Naive thymus-derived CD4-positive, alpha-beta T cell (primary cell): ENCODE results near the gene ANKLE2. TPM values are rescaled to one million over a fixed set of nuclear protein-coding genes. Genes with fewer than 3 reads are reported as not detected.

Experiments
- ATAC-seq: fragments of 150-1000 bp; cut with Tn5 transposase; 2 replicates; pipeline ENCODE4 v1.10.0; 2021; ENCODE audit warnings: mild to moderate bottlenecking, moderate library complexity
- CTCF ChIA-PET: fragments of 350-600 bp; sonication (Branson Sonifier 250); formaldehyde crosslinking; loops from one replicate; lab custom pipeline; 2021; ENCODE audit warnings: antibody characterized with exemption; lab: Charles Lee
- POLR2A ChIA-PET: fragments of 350-600 bp; sonication (Branson Sonifier 250); formaldehyde crosslinking; loops from one replicate; lab custom pipeline; 2021; ENCODE audit warnings: antibody characterized with exemption, inconsistent platforms; lab: Charles Lee
- DNase-seq, 9 donors: peaks; one replicate each; pipeline versions ENCODE4 v3.0.0 to v3.0.0-alpha.2; 2020 to 2022; ENCODE audit warnings: mixed read lengths in 1 of 9
- H3K27ac ChIP-seq: one replicate; pipeline ENCODE4 v1.7.0; 2013; ENCODE audit warnings: mild to moderate bottlenecking, low read depth, low read length, moderate library complexity
- H3K27me3 ChIP-seq, 2 donors: one replicate each; pipeline ENCODE4 v1.7.0; 2013; ENCODE audit warnings: low read length in 2 of 2, mild to moderate bottlenecking in 2 of 2, moderate library complexity in 2 of 2; ENCODE audit not compliant: control insufficient read depth in 2 of 2, insufficient read depth in 2 of 2
- H3K36me3 ChIP-seq, 3 experiments: 1 replicate in 2 of 3; 2 replicates in 1 of 3; pipeline ENCODE4 v1.7.0; 2013; ENCODE audit warnings: low read length in 3 of 3, mild to moderate bottlenecking in 3 of 3, moderate library complexity in 1 of 3; ENCODE audit not compliant: insufficient read depth in 3 of 3, control insufficient read depth in 2 of 3
- H3K4me1 ChIP-seq, 2 donors: one replicate each; pipeline ENCODE4 v1.7.0; 2013; ENCODE audit warnings: low read length in 2 of 2, mild to moderate bottlenecking in 2 of 2, moderate library complexity in 1 of 2; ENCODE audit not compliant: control insufficient read depth in 2 of 2, insufficient read depth in 2 of 2
- H3K4me3 ChIP-seq: 2 replicates; pipeline ENCODE4 v1.7.0; 2013; ENCODE audit warnings: mild to moderate bottlenecking, low read length
- H3K9me3 ChIP-seq, 3 experiments: 1 replicate in 2 of 3; 2 replicates in 1 of 3; pipeline ENCODE4 v1.7.0; 2013; ENCODE audit warnings: low read length in 3 of 3; ENCODE audit not compliant: control insufficient read depth in 2 of 3
- H3K27ac Mint-ChIP-seq, 9 donors: one replicate each; pipeline ENCODE4 v1.8.0; 2020 to 2022; ENCODE audit warnings: mixed read lengths in 9 of 9, mild to moderate bottlenecking in 8 of 9, moderate library complexity in 5 of 9, inconsistent platforms in 2 of 9
- H3K27me3 Mint-ChIP-seq, 5 donors: one replicate each; pipeline ENCODE4 v1.8.0; 2021 to 2022; ENCODE audit warnings: mixed read lengths in 5 of 5, mild to moderate bottlenecking in 1 of 5
- H3K36me3 Mint-ChIP-seq, 5 donors: one replicate each; pipeline ENCODE4 v1.8.0; 2020 to 2022; ENCODE audit warnings: mixed read lengths in 5 of 5, mild to moderate bottlenecking in 3 of 5, inconsistent platforms in 1 of 5
- H3K4me1 Mint-ChIP-seq, 7 donors: one replicate each; pipeline ENCODE4 v1.8.0; 2020 to 2022; ENCODE audit warnings: mixed read lengths in 7 of 7, mild to moderate bottlenecking in 3 of 7, inconsistent platforms in 1 of 7
- H3K4me3 Mint-ChIP-seq, 10 donors: one replicate each; pipeline ENCODE4 v1.8.0; 2020 to 2022; ENCODE audit warnings: mild to moderate bottlenecking in 10 of 10, mixed read lengths in 10 of 10, moderate library complexity in 6 of 10, inconsistent platforms in 2 of 10
- H3K9me3 Mint-ChIP-seq, 11 donors: one replicate each; pipeline ENCODE4 v1.8.0; 2020 to 2022; ENCODE audit warnings: mixed read lengths in 11 of 11, mild to moderate bottlenecking in 4 of 11, inconsistent platforms in 1 of 11, moderate library complexity in 1 of 11
- intact Hi-C, 2 donors: fragments of 100-400 bp; cut with micrococcal nuclease; formaldehyde crosslinking; loops; one replicate each; pipeline ENCODE4 v1.15.1; 2023
- polyA plus RNA-seq, 2 donors: library from polyadenylated mRNA; unstranded; fragments of 300-500 nt; fragmentation: Illumina TruSeq; gene quantifications; one replicate each; pipeline ENCODE4 v1.2.3, GENCODE V29; 2021
- total RNA-seq, 6 experiments: library from RNA in 5 of 6; stranded (reverse) in 5 of 6; gene quantifications; 1 replicate in 5 of 6; 2 replicates in 1 of 6; pipeline ENCODE4 v1.2.3 and lab custom pipeline; 2021 to 2026

The ANKLE2 gene
- total and polyA plus RNA-seq, 7 experiments from 2014 or later: 21.5 to 95.5 (median 78.9) TPM

DNA sequence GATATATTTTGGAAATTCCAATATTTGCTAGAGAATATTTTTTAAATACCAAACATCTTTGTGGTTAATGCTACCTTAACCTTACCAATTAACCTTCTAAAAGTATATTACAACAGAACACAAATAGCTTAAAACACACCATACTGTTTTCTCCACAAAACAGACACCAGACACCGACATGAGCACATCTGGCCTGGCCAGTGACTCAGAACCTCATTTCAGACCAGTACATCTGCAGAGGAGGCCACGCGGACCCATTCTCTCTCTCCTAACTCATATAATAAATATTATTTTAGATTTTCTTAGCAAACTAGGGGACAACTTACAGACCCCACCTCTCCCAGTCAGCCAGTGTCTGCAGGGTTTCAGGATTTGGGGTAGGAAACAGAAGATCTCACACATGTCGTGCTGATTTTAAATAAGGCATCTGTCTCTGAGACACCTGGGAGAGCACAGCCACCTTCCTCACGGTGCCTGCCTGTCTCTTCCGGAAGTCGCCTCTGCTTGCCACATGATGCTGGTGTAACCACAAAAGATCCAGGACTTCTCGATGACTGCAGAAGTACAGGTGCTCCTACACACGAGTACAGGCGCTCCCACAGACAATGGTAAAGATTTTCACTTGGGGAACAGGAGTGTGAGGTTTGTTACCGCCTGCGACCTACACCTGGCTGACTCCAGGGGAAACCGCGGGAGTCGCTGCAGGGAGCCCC lies 9.7 kb upstream of the ANKLE2 start:
- Mint-ChIP-seq H3K36me3 (peaks cover 0 to 30% (median 23%) of the 10 kb centered on the region in 5 donors), H3K27me3 (no peaks in the 10 kb centered on the region), H3K9me3 (peaks cover 0 to 4% (median 0%) of the 10 kb centered on the region in 11 donors), H3K27ac (peak overlapping the region; percentile 62 to 93 (median 84)), H3K4me1 (peaks cover 29 to 89% (median 73%) of the 10 kb centered on the region in 7 donors), H3K4me3 (peak overlapping the region; percentile 66 to 82 (median 73))
- peak; percentile 80 for ATAC-seq
- H3K27me3 ChIP-seq: no peaks in the 10 kb centered on the region
- peaks cover 4 to 68% of the 10 kb centered on the region in 2 donors for H3K4me1 ChIP-seq
- H3K4me3 ChIP-seq: no peak overlapping the region
- ChIA-PET POLR2A (interaction anchor here (0.6 to 1.3 kb wide), 3 partner anchors 10 to 137 kb away, joined by 3 to 4 read pairs (median 4); no protein-coding TSS in a partner anchor), CTCF (no interaction called here)
- H3K36me3 ChIP-seq: peaks cover 0 to 27% (median 5%) of the 10 kb centered on the region in 3 experiments
- intact Hi-C loops: loop anchor here in 1 of 2 donors (1.0 to 2.0 kb wide), 2 partner anchors 9 to 60 kb away; partner anchors contain the start of gene PGAM5
- peak overlapping the region; percentile 69 for H3K27ac ChIP-seq
- H3K9me3 ChIP-seq: no peaks in the 10 kb centered on the region
- peak in 8 of 9 donors; percentile 38 to 82 (median 76) for DNase-seq

DNA sequence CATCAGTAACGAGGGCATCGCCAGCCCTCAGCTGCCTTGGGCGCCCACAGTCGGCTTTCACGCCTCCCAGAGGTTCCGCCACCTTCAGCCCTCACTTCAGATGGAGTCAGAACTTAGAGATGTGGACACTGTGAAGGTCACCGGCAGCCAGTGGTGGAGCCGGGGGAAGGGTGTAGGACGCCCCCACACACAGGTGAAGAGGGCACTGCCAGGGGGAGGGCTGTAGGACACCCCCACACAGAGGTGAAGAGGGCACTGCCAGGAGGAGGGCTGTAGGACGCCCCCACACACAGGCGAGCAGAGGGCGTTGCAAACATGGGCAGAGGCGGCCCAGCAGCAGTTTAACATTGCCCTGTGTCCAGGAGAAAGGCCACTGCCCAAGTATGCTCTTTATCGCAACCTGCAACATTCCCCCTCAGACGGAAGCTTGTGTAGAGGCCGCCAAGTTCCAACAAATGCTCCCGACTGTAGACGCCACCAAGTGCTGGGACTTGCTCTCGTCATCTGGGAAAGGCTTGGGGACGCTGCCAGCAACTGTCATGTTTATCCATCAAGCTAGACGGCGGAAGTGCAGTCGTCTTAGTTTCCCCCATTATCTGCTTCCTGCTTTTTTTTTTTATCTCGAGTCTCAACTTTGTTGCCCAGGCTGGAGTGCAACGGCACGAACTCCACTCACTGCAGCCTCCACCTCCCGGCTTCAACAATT lies 4.9 kb upstream of the ANKLE2 start:
- peaks cover 27 to 67% (median 43%) of the 10 kb centered on the region in 7 donors for H3K4me1 Mint-ChIP-seq

DNA sequence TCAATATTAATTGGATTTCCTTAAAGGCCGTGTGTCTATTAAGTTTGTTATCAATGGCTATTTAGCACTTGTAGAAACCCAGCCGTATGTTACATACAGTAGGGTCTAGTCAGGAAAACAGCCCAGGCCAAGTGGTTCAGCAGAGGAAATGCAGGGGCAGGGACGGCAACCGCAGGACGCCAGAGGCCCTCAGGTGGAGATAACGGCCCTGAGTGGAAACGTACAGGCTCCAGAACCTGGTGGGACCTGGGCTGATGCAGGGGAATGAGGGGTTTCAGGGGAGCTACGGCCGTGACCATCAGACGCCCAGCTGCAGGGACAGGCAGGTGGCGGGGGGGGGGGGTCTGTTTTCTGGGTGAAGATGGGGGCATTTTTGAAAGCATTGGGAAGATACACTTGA lies 3.7 kb upstream of the ANKLE2 start:
- ChIA-PET POLR2A (interaction anchor here (1.2 kb wide), 1 partner anchor 137 kb away, joined by 4 read pairs; no protein-coding TSS in a partner anchor), CTCF (interaction anchor here (1.2 to 1.5 kb wide), 3 partner anchors 41 to 142 kb away, joined by 3 to 6 read pairs (median 6); no protein-coding TSS in a partner anchor)
- no peak for ATAC-seq
- peaks cover 30 to 64% (median 45%) of the 10 kb centered on the region in 7 donors for H3K4me1 Mint-ChIP-seq
- no peak for DNase-seq
- H3K27ac Mint-ChIP-seq: peak overlapping the region in 1 of 9 donors; percentile 32
- H3K27me3 ChIP-seq: no peaks in the 10 kb centered on the region
- no peak overlapping the region for H3K4me3 Mint-ChIP-seq
- H3K9me3 ChIP-seq: no peaks in the 10 kb centered on the region
- H3K4me3 ChIP-seq: no peak overlapping the region
- H3K27me3 Mint-ChIP-seq: no peaks in the 10 kb centered on the region
- no peak overlapping the region for H3K27ac ChIP-seq
- no peaks in the 10 kb centered on the region for H3K36me3 ChIP-seq
- H3K36me3 Mint-ChIP-seq: peaks cover 0 to 13% (median 3%) of the 10 kb centered on the region in 5 donors
- H3K4me1 ChIP-seq: peaks cover 9 to 34% of the 10 kb centered on the region in 2 donors
- H3K9me3 Mint-ChIP-seq: peaks cover 0 to 2% (median 0%) of the 10 kb centered on the region in 11 donors
- intact Hi-C loops: no loop called here

More for the DNA sequence above, 4.9 kb upstream of the ANKLE2 start:
- Histone ChIP-seq H3K9me3 (no peaks in the 10 kb centered on the region), H3K4me1 (peaks cover 3 to 39% of the 10 kb centered on the region in 2 donors), H3K36me3 (no peaks in the 10 kb centered on the region), H3K27ac (no peak overlapping the region), H3K4me3 (no peak overlapping the region), H3K27me3 (no peaks in the 10 kb centered on the region)
- ChIA-PET POLR2A (no interaction called here), CTCF (interaction anchor here (0.7 to 3.4 kb wide), 3 partner anchors 9 to 139 kb away, joined by 3 to 29 read pairs (median 10); no protein-coding TSS in a partner anchor)
- Mint-ChIP-seq H3K36me3 (peaks cover 0 to 13% (median 4%) of the 10 kb centered on the region in 5 donors), H3K4me3 (peak overlapping the region in 1 of 10 donors; percentile 63), H3K27ac (peak overlapping the region in 3 of 9 donors; percentile 32 to 73 (median 56)), H3K9me3 (peaks cover 0 to 2% (median 0%) of the 10 kb centered on the region in 11 donors), H3K27me3 (no peaks in the 10 kb centered on the region)
- ATAC-seq (no peak), DNase-seq (no peak)
- intact Hi-C loops: no loop called here

DNA sequence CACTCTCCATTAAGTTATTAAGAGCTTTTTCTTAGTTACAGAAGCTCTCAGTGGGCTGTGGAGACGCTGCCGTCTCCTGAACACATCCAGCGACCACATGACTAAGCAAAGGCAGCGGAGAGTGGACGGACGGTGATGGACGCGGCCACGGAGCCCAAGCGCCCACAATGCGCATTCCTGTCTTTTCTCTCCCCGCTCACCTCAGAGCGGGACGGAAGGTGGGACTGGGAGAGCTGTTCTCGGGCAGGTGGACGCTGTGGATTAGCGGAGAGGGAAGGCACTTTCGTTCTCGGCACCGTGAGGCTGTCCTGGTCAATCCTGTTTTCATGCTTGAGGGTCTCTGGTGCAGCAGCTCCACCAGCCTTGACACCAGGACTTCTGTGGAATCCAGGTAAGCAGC lies 2.6 kb upstream of the ANKLE2 start:
- H3K4me1 Mint-ChIP-seq: peaks cover 29 to 60% (median 39%) of the 10 kb centered on the region in 7 donors
- peak overlapping the region in 1 of 10 donors; percentile 6 for H3K4me3 Mint-ChIP-seq
- H3K36me3 Mint-ChIP-seq: peaks cover 0 to 10% (median 7%) of the 10 kb centered on the region in 5 donors
- intact Hi-C loops: loop anchor here in 1 of 2 donors (5.0 kb wide), 3 partner anchors 123 to 682 kb away; partner anchors contain the start of genes CHFR, ZNF10 and ZNF891
- no peaks in the 10 kb centered on the region for H3K36me3 ChIP-seq
- H3K27me3 Mint-ChIP-seq: no peaks in the 10 kb centered on the region
- H3K27me3 ChIP-seq: no peaks in the 10 kb centered on the region
- no peak overlapping the region for H3K27ac ChIP-seq
- H3K27ac Mint-ChIP-seq: no peak overlapping the region
- CTCF ChIA-PET: interaction anchor here (0.6 to 1.5 kb wide), 3 partner anchors 140 to 143 kb away, joined by 6 read pairs; no protein-coding TSS in a partner anchor
- peaks cover 9 to 28% of the 10 kb centered on the region in 2 donors for H3K4me1 ChIP-seq
- DNase-seq (no peak), ATAC-seq (no peak)
- POLR2A ChIA-PET: interaction anchor here (0.6 to 1.3 kb wide), 4 partner anchors 10 to 138 kb away, joined by 4 read pairs; no protein-coding TSS in a partner anchor
- H3K9me3 ChIP-seq: no peaks in the 10 kb centered on the region
- H3K4me3 ChIP-seq: no peak overlapping the region
- peaks cover 0 to 2% (median 0%) of the 10 kb centered on the region in 11 donors for H3K9me3 Mint-ChIP-seq

DNA sequence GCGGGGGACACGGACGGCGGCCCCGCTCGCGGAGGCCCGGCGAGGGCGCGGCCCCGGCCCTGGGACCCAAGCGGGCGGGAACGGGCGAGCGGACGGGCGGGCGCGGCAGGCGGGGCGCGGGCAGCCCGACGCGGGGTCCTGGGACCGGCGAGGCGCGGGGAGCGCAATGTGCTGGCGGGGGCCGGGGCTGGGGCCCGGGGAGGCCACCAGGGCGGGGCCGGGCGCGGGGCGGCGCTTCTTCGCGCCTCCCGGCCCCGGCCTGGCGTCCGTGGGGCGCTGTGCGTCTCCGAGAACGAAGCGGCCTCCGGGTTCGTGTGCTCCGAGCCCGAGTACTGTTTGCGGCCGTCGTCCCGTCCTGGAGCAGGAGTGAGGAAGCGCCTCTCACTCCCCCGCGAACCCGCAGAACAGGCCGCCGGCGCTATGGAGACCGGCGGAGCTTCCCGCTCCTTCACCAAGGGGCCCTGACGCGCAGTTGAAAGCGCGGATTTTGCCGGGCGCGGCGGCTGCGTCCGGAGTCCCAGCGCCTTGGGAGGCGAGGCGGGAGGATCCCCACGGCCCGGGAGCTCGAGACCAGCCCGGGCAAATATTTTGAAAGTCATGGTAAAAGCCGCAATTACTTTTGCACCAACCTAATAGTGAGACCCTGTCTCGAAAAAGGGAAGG lies 420 bp upstream of the ANKLE2 start:
- intact Hi-C loops: loop anchor here (1.0 to 5.0 kb wide), 16 partner anchors 9 to 680 kb away; partner anchors contain the start of genes CHFR (in 2 of the 2), PGAM5 (in 2 of the 2), POLE (in 2 of the 2) and PXMP2 (in 2 of the 2)
- peaks cover 22 to 44% (median 24%) of the 10 kb centered on the region in 7 donors for H3K4me1 Mint-ChIP-seq
- peak overlapping the region; percentile 66 to 91 (median 84) for H3K27ac Mint-ChIP-seq
- no peaks in the 10 kb centered on the region for H3K9me3 Mint-ChIP-seq
- no peaks in the 10 kb centered on the region for H3K36me3 ChIP-seq
- no peaks in the 10 kb centered on the region for H3K9me3 ChIP-seq
- H3K36me3 Mint-ChIP-seq: peaks cover 0 to 8% (median 5%) of the 10 kb centered on the region in 5 donors
- no peaks in the 10 kb centered on the region for H3K27me3 ChIP-seq
- peak overlapping the region; percentile 61 to 86 (median 76) for H3K4me3 Mint-ChIP-seq
- ChIA-PET POLR2A (interaction anchor here (0.7 to 2.8 kb wide), 6 partner anchors 12 to 143 kb away, joined by 3 to 9 read pairs (median 4); partner anchors contain the start of genes CHFR and GOLGA3), CTCF (no interaction called here)
- peaks cover 9 to 13% of the 10 kb centered on the region in 2 donors for H3K4me1 ChIP-seq
- peak; percentile 77 to 94 (median 87) for DNase-seq
- H3K27ac ChIP-seq: peak overlapping the region; percentile 87
- no peaks in the 10 kb centered on the region for H3K27me3 Mint-ChIP-seq
- H3K4me3 ChIP-seq: peak overlapping the region; percentile 79
- peak; percentile 96 for ATAC-seq
